Glutamatergic neuron (in vitro differentiated cells): ENCODE measurements around the gene LRRK1. TPM values are rescaled to one million over a fixed set of nuclear protein-coding genes. Genes with fewer than 3 reads are reported as not detected.

Experiments
- DNase-seq: peaks from one replicate; pipeline ENCODE4 v3.0.0; 2022
- H3K27ac Mint-ChIP-seq: one replicate; pipeline ENCODE4 v1.8.0; 2020; ENCODE audit warnings: mild to moderate bottlenecking, mixed read lengths, inconsistent platforms; ENCODE audit not compliant: unreplicated experiment
- H3K27me3 Mint-ChIP-seq: one replicate; pipeline ENCODE4 v1.8.0; 2020; ENCODE audit warnings: mild to moderate bottlenecking, moderate library complexity, mixed read lengths, inconsistent platforms; ENCODE audit not compliant: unreplicated experiment
- H3K36me3 Mint-ChIP-seq: one replicate; pipeline ENCODE4 v1.8.0; 2020; ENCODE audit warnings: mild to moderate bottlenecking, mixed read lengths, inconsistent platforms; ENCODE audit not compliant: unreplicated experiment
- H3K4me1 Mint-ChIP-seq: one replicate; pipeline ENCODE4 v1.8.0; 2020; ENCODE audit warnings: mild to moderate bottlenecking, low read depth, mixed read lengths, inconsistent platforms; ENCODE audit not compliant: unreplicated experiment
- H3K4me3 Mint-ChIP-seq: one replicate; pipeline ENCODE4 v1.8.0; 2020; ENCODE audit warnings: mild to moderate bottlenecking, mixed read lengths, inconsistent platforms; ENCODE audit not compliant: unreplicated experiment
- H3K9me3 Mint-ChIP-seq: one replicate; pipeline ENCODE4 v1.8.0; 2020; ENCODE audit warnings: mild to moderate bottlenecking, moderate library complexity, mixed read lengths, inconsistent platforms; ENCODE audit not compliant: unreplicated experiment
- CTCF ChIP-seq: fragments of 200-600 bp; sonication (generic); IDR thresholded peaks from one replicate; pipeline ENCODE4 v1.5.0; 2021; ENCODE audit not compliant: partially characterized antibody, unreplicated experiment
- total RNA-seq: library from RNA; stranded (reverse); fragmentation: NEBNext Ultra II Directional; extraction: Animal tissue kit (Norgen Biotek cat#: 25700); gene quantifications from one replicate; pipeline ENCODE4 v1.2.1, GENCODE V29; 2021; ENCODE audit not compliant: unreplicated experiment

LRRK1 gene
- total RNA-seq, 1 donor from 2014 or later = 1.5 TPM

- TF ChIP-seq CTCF = no peak
- Mint-ChIP-seq H3K4me1 (peaks cover 5% of the 10 kb centered on the region), H3K36me3 (no peaks in the 10 kb centered on the region), H3K27ac (no peak overlapping the region), H3K27me3 (no peaks in the 10 kb centered on the region), H3K9me3 (peaks cover 3% of the 10 kb centered on the region), H3K4me3 (no peak overlapping the region)
- no peak for DNase-seq
Measured at GRCh38 chr15:100952566-100952965, 33.4 kb downstream of the LRRK1 start.

- DNase-seq = no peak
- no peaks in the 10 kb centered on the region for H3K27me3 Mint-ChIP-seq
- H3K4me3 Mint-ChIP-seq = no peak overlapping the region
- H3K27ac Mint-ChIP-seq = no peak overlapping the region
- no peak for TF ChIP-seq CTCF
- H3K4me1 Mint-ChIP-seq = peaks cover 7% of the 10 kb centered on the region
- no peaks in the 10 kb centered on the region for H3K36me3 Mint-ChIP-seq
- H3K9me3 Mint-ChIP-seq = peaks cover 3% of the 10 kb centered on the region
Measured at GRCh38 chr15:100958326-100959065, 39.3 kb downstream of the LRRK1 start.

- Mint-ChIP-seq H3K36me3 (no peaks in the 10 kb centered on the region), H3K4me3 (no peak overlapping the region), H3K27ac (no peak overlapping the region), H3K9me3 (peaks cover 1% of the 10 kb centered on the region), H3K4me1 (peaks cover 16% of the 10 kb centered on the region), H3K27me3 (no peaks in the 10 kb centered on the region)
- no peak for TF ChIP-seq CTCF
- DNase-seq = no peak
Measured at GRCh38 chr15:100959066-100960050, 40.2 kb downstream of the LRRK1 start.

GRCh38 chr15:100966997-100967396 is 47.8 kb downstream of the LRRK1 start:
- TF ChIP-seq CTCF = no peak
- DNase-seq = peak; percentile 42
- H3K27ac Mint-ChIP-seq = peak overlapping the region; percentile 90
- peaks cover 9% of the 10 kb centered on the region for H3K9me3 Mint-ChIP-seq
- H3K4me3 Mint-ChIP-seq = peak overlapping the region; percentile 28
- H3K27me3 Mint-ChIP-seq = peaks cover 5% of the 10 kb centered on the region
- H3K4me1 Mint-ChIP-seq = peaks cover 33% of the 10 kb centered on the region
- H3K36me3 Mint-ChIP-seq = peaks cover 7% of the 10 kb centered on the region
